Left cardiac atrium (tissue), 4 donors: Measurements from ENCODE around the gene CELF3. TPM values are rescaled to one million over a fixed set of nuclear protein-coding genes. Genes with fewer than 3 reads are reported as not detected.
"Not testable (repeated sequence)": the region's sequence is repeated elsewhere in the genome, so short reads cannot be mapped to it uniquely, and the experiment has no call there.

Experiments
- ATAC-seq, 2 donors: fragments of 200-7000 bp; cut with Tn5 transposase; one replicate each; pipeline ENCODE4 v1.9.1; 2020; ENCODE audit warnings: mild to moderate bottlenecking in 2 of 2, moderate library complexity in 2 of 2
- DNase-seq: peaks from one replicate; pipeline ENCODE4 v3.0.0-alpha.2; 2020
- intact Hi-C, 2 donors: fragments of 100-400 bp; cut with DNase I; formaldehyde crosslinking; loops; one replicate each; pipeline versions ENCODE4 v1.14.1 to v1.15.1; 2022 to 2023
- total RNA-seq, 2 donors: library from RNA; stranded (reverse); fragmentation: NEBNext Ultra II Directional; extraction: Animal tissue kit (Norgen Biotek cat#: 25700); gene quantifications; one replicate each; pipeline ENCODE4 v1.2.1, GENCODE V29; 2021
- donor health status: DM: no; HTN: yes; CAD: no.
- donor health status: DM: no; HTN: yes; CAD: no; lungs with severe emphysema.
- donor health status: DM: yes; HTN: yes; CAD: no.
- donor health status: Dilated cardiomyopathy.

CELF3 gene
- total RNA-seq, 2 donors from 2014 or later, result not detected

GRCh38 chr1:151707541-151708065 lies 9.0 kb downstream of the CELF3 start:
- no peak for ATAC-seq
- intact Hi-C loops, result no loop called here
- no peak for DNase-seq

GRCh38 chr1:151706464-151707415 lies 9.9 kb downstream of the CELF3 start:
- ATAC-seq (no peak), DNase-seq (no peak)
- intact Hi-C loops, result no loop called here

GRCh38 chr1:151705753-151706463 lies 10.7 kb downstream of the CELF3 start:
- ATAC-seq (no peak), DNase-seq (no peak)
- intact Hi-C loops, result no loop called here

- no peak for DNase-seq
- no peak for ATAC-seq
- intact Hi-C loops, result no loop called here
These were observed 11.5 kb downstream of the CELF3 start for GRCh38 chr1:151705146-151705545.

GRCh38 chr1:151704246-151704645 lies 12.4 kb downstream of the CELF3 start:
- no peak for ATAC-seq
- intact Hi-C loops, result no loop called here
- DNase-seq, result no peak

GRCh38 chr1:151703813-151704212 lies 12.8 kb downstream of the CELF3 start:
- ATAC-seq, result no peak
- intact Hi-C loops, result no loop called here
- no peak for DNase-seq

- intact Hi-C loops, result no loop called here
- DNase-seq (no peak), ATAC-seq (no peak)
These were observed 13.7 kb downstream of the CELF3 start for GRCh38 chr1:151702936-151703335.

GRCh38 chr1:151701515-151701914 lies 15.1 kb downstream of the CELF3 start:
- ATAC-seq (no peak), DNase-seq (no peak)
- intact Hi-C loops, result no loop called here

- intact Hi-C loops, result loop anchor here in 1 of 2 donors (2.0 kb wide), 1 partner anchor 42 kb away; no protein-coding TSS in a partner anchor
- DNase-seq (no peak), ATAC-seq (peak in 1 of 2 donors; percentile 30)
These were observed 23.4 kb downstream of the CELF3 start for GRCh38 chr1:151693057-151693651.

GRCh38 chr1:151692226-151692625 lies 24.4 kb downstream of the CELF3 start:
- intact Hi-C loops, result loop anchor here in 1 of 2 donors (2.0 kb wide), 1 partner anchor 43 kb away; no protein-coding TSS in a partner anchor
- DNase-seq (no peak), ATAC-seq (no peak)

GRCh38 chr1:151689494-151689893 lies 27.1 kb downstream of the CELF3 start:
- ATAC-seq, result peak; percentile 61 to 68
- DNase-seq, result no peak
- intact Hi-C loops, result no loop called here

- no peak for ATAC-seq
- intact Hi-C loops, result no loop called here
These were observed 30.0 kb downstream of the CELF3 start for GRCh38 chr1:151686561-151686960.

GRCh38 chr1:151684128-151684527 lies 32.5 kb downstream of the CELF3 start:
- intact Hi-C loops, result no loop called here
- DNase-seq (no peak), ATAC-seq (no peak)

More at GRCh38 chr1:151686561-151686960, 30.0 kb downstream of the CELF3 start:
- DNase-seq, result no peak

- ATAC-seq, intact Hi-C loops, DNase-seq: not testable (repeated sequence)
These were observed 33.7 kb downstream of the CELF3 start for GRCh38 chr1:151682901-151683300.

GRCh38 chr1:151681923-151682322 lies 34.7 kb downstream of the CELF3 start:
- intact Hi-C loops, result no loop called here
- DNase-seq, result no peak
- no peak for ATAC-seq

GRCh38 chr1:151680826-151681225 lies 35.8 kb downstream of the CELF3 start:
- intact Hi-C loops, result no loop called here
- DNase-seq, result no peak
- ATAC-seq, result peak; percentile 55 to 90

GRCh38 chr1:151680391-151680790 lies 36.2 kb downstream of the CELF3 start:
- no peak for DNase-seq
- intact Hi-C loops, result no loop called here
- ATAC-seq, result no peak

- ATAC-seq, result no peak
- intact Hi-C loops, result no loop called here
These were observed 43.2 kb downstream of the CELF3 start for GRCh38 chr1:151673407-151673806.

GRCh38 chr1:151670036-151670675 lies 46.4 kb downstream of the CELF3 start:
- DNase-seq, intact Hi-C loops, ATAC-seq: not testable (repeated sequence)

More at GRCh38 chr1:151673407-151673806, 43.2 kb downstream of the CELF3 start:
- DNase-seq, result no peak
